GM21360 (cell line): ENCODE measurements around the gene RASGEF1C.

Experiments used
- ATAC-seq: cut with Tn5 transposase; IDR thresholded peaks from one replicate; pipeline ENCODE4 v1.9.1; 2021; ENCODE audit warnings: mild to moderate bottlenecking, moderate library complexity; ENCODE audit not compliant: unreplicated experiment

Gene RASGEF1C

GRCh38 chr5:180069589-180070247, 139.3 kb downstream of the RASGEF1C start:
- no peak for ATAC-seq

GRCh38 chr5:180068519-180069090, 140.4 kb downstream of the RASGEF1C start:
- ATAC-seq = no peak

- ATAC-seq = no peak
These were observed 141.0 kb downstream of the RASGEF1C start for GRCh38 chr5:180067986-180068385.

- no peak for ATAC-seq
These were observed 148.8 kb downstream of the RASGEF1C start for GRCh38 chr5:180060192-180060591.

- ATAC-seq = no peak
These were observed 149.7 kb downstream of the RASGEF1C start for GRCh38 chr5:180059326-180059725.

- no peak for ATAC-seq
These were observed 152.9 kb downstream of the RASGEF1C start for GRCh38 chr5:180056153-180056552.

GRCh38 chr5:180054226-180054625, 154.8 kb downstream of the RASGEF1C start:
- ATAC-seq = no peak

GRCh38 chr5:180053061-180053602, 155.9 kb downstream of the RASGEF1C start:
- ATAC-seq = no peak

- no peak for ATAC-seq
These were observed 156.7 kb downstream of the RASGEF1C start for GRCh38 chr5:180052211-180052818.
